ENCODE data around the gene UCN2.

DNA sequence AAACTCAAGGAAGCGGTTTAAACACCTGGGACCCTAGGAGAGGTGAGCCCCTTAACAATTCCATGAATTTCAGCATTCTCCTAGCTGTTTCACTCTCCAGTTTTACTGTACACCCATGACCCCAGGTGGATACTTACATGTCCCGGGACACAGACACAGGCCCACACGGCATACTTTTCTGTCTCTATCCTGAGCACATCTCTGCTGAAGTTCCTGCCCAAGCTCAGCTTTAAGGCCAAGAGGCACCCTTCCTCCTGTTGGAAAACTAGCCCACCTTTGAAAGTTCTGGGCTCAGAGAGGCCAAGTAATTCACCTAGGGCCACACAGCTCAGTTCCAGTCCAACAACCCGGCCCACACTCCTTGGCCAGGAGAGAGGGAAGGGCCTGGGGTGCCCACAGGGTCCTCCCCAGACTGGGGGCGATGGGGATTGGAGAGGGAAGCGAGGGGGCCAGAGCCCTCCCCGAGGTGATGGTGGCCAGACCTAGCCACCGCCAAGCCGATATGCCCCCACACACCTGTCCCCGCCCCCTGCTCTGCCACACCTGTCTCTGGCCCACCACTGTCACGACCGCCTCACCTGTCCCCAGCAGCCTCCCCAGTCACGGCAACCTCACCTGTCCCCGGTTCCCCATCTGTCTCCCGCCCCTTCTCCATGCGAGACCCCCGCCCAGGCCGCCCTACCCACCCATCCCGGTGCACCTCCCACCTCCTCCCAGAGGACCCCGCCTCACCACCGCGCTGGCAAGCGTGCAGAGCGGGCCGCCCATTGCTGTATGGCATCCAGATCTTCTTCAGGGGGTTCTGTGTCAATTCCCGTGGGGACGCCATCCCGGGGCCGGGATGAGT lies 7.4 kb downstream of the UCN2 start:
- TF ChIP-seq, protein P1, sequence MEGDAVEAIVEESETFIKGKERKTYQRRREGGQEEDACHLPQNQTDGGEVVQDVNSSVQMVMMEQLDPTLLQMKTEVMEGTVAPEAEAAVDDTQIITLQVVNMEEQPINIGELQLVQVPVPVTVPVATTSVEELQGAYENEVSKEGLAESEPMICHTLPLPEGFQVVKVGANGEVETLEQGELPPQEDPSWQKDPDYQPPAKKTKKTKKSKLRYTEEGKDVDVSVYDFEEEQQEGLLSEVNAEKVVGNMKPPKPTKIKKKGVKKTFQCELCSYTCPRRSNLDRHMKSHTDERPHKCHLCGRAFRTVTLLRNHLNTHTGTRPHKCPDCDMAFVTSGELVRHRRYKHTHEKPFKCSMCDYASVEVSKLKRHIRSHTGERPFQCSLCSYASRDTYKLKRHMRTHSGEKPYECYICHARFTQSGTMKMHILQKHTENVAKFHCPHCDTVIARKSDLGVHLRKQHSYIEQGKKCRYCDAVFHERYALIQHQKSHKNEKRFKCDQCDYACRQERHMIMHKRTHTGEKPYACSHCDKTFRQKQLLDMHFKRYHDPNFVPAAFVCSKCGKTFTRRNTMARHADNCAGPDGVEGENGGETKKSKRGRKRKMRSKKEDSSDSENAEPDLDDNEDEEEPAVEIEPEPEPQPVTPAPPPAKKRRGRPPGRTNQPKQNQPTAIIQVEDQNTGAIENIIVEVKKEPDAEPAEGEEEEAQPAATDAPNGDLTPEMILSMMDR (IDR thresholded peaks at IDR 0.05): no peak
- TF ChIP-seq ELF4 (CRISPR knock-in tag; IDR thresholded peaks at IDR 0.05; ENCODE audit: low read depth) (no peak), CREM (CRISPR knock-in tag; IDR thresholded peaks at IDR 0.05) (no peak), SOX15 (CRISPR knock-in tag; IDR thresholded peaks at IDR 0.05) (no peak), NFE2L1 (CRISPR knock-in tag; IDR thresholded peaks at IDR 0.05) (no peak), ZNF121 (CRISPR knock-in tag; IDR thresholded peaks at IDR 0.05) (no peak), ZNF232 (CRISPR knock-in tag; IDR thresholded peaks at IDR 0.05) (no peak), KAT7 (CRISPR knock-in tag; IDR thresholded peaks at IDR 0.05; ENCODE audit: borderline replicate concordance) (no peak), RELA (CRISPR knock-in tag; IDR thresholded peaks at IDR 0.05; ENCODE audit: borderline replicate concordance) (no peak), ZNF263 (CRISPR knock-in tag; IDR thresholded peaks at IDR 0.05; ENCODE audit: low read depth) (no peak)
- TF ChIP-seq, protein P2, sequence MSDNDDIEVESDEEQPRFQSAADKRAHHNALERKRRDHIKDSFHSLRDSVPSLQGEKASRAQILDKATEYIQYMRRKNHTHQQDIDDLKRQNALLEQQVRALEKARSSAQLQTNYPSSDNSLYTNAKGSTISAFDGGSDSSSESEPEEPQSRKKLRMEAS (CRISPR knock-in tag; IDR thresholded peaks at IDR 0.05): no peak
- TF ChIP-seq, protein P3, sequence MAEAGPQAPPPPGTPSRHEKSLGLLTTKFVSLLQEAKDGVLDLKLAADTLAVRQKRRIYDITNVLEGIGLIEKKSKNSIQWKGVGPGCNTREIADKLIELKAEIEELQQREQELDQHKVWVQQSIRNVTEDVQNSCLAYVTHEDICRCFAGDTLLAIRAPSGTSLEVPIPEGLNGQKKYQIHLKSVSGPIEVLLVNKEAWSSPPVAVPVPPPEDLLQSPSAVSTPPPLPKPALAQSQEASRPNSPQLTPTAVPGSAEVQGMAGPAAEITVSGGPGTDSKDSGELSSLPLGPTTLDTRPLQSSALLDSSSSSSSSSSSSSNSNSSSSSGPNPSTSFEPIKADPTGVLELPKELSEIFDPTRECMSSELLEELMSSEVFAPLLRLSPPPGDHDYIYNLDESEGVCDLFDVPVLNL (CRISPR knock-in tag; IDR thresholded peaks at IDR 0.05; ENCODE audit: borderline replicate concordance, low read depth): no peak
- TF ChIP-seq, protein P4, sequence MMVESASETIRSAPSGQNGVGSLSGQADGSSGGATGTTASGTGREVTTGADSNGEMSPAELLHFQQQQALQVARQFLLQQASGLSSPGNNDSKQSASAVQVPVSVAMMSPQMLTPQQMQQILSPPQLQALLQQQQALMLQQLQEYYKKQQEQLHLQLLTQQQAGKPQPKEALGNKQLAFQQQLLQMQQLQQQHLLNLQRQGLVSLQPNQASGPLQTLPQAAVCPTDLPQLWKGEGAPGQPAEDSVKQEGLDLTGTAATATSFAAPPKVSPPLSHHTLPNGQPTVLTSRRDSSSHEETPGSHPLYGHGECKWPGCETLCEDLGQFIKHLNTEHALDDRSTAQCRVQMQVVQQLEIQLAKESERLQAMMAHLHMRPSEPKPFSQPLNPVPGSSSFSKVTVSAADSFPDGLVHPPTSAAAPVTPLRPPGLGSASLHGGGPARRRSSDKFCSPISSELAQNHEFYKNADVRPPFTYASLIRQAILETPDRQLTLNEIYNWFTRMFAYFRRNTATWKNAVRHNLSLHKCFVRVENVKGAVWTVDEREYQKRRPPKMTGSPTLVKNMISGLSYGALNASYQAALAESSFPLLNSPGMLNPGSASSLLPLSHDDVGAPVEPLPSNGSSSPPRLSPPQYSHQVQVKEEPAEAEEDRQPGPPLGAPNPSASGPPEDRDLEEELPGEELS (CRISPR knock-in tag; IDR thresholded peaks at IDR 0.05): no peak
